Fibroblast of the conjunctiva (primary cell): Measurements from ENCODE around the gene ISM2.
"Not testable (repeated sequence)": the region's sequence is repeated elsewhere in the genome, so short reads cannot be mapped to it uniquely, and the experiment has no call there.

Experiments
- DNase-seq: peaks from one replicate; pipeline ENCODE4 v3.0.0-alpha.2; 2010; ENCODE audit warnings: low read depth

Gene ISM2

GRCh38 chr14:77498120-77498979 is at the start of gene ISM2:
ISM2 (minus strand) TSS chr14:77498816; CDS start chr14:77498793, 23 bp downstream.
- DNase-seq: no peak

- no peak for DNase-seq
These were observed 49.0 kb upstream of the ISM2 start for GRCh38 chr14:77547512-77548180.

GRCh38 chr14:77545171-77545570 is 46.6 kb upstream of the ISM2 start:
- not testable (repeated sequence) for DNase-seq

DNA sequence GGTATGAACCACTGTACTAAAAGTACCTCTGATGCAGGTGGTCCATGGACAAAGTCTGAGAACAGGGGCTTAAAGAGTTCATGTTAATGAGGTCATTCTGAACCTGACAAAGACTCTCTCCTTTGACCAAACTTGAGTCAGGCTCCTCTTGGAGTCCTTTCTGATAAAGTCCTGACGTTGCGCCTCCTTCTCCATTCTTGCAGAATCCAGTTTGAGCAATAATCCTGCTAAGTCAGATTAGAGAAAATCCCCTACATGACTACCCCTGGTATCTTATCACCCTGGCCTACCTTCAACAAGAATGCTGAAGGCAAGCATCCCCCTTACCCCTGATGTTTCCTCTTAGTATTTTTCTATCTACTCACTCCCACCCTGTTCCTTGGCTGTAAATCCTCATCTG is 46.0 kb upstream of the ISM2 start:
- no peak for DNase-seq

GRCh38 chr14:77543637-77544334 is 45.2 kb upstream of the ISM2 start:
- DNase-seq: no peak

- DNase-seq: no peak
These were observed 44.6 kb upstream of the ISM2 start for GRCh38 chr14:77543240-77543551.

DNA sequence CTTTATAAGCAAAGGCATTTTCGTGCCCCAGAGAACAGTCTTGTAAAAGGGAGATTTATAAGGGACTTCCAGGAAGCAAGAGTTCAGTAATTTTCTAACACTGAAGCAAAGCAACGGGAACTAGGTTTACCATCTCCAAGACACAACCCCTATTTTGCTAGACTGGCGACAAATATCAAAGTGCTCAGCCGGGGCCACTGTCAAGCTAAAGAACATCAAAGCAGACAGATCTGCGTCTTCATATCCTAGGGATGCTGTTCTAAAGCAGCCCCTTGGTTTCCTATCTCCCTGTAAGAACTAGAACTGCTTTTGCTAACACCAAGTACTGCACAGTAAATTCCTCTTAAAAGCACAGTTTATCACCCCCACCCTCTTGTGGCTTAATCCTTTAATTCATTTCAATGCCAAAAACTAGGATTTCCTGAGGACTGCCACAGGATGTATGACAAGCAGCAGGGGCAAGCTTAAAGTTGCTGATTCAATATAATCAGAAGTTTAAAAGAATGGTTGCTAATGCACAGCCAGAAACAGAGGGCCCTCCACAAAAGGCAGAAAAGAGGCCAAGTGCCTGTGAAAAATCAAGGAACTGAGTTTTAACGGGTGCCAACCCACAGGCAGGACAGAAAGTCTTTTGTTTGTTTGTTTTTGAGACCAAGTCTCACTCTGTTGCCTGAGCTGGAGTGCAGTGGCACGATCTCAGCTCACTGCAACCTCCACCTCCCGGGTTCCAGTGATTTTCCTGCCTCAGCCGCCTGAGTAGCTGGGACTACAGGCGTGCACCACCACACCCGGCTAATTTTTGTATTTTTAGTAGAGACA is 44.0 kb upstream of the ISM2 start:
- DNase-seq: no peak

DNA sequence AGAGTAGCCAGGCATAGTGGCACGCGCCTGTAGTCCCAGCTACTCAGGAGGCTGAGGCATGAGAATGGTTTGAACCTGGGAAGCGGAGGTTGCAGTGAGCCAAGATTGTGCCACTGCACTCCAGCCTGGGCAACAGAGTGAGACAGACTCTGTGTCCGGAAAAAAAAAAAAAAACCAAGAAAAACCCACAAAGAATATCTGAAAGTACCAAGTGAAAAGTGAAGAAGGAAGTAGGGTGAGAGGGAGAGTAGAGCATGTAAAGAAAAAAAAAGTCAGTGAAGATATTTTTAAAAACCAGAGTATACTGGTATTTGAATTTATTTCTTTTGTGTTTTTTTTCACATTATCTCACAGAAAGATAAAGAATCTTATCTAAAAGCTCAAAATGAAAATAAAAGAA is 43.3 kb upstream of the ISM2 start:
- DNase-seq: no peak

DNA sequence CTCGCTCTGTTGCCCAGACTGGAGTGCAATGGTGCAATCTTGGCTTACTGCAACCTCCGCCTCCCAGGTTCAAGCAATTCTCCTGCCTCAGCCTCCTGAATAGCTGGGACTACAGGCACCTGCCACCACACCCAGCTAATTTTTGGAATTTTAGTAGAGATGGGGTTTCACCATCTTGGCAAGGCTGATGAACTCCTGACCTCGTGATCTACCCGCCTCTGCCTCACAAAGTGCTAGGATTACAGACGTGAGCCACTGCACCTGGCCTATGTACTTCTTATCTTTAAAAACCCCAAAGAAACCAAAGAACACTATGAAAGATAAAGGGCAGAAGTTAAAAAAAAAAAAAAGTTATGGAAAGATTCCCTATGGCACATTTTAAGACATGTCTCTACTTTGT is 38.3 kb upstream of the ISM2 start:
- not testable (repeated sequence) for DNase-seq

GRCh38 chr14:77531071-77531470 is 32.5 kb upstream of the ISM2 start:
- no peak for DNase-seq

- no peak for DNase-seq
These were observed 31.3 kb upstream of the ISM2 start for GRCh38 chr14:77529963-77530362.

DNA sequence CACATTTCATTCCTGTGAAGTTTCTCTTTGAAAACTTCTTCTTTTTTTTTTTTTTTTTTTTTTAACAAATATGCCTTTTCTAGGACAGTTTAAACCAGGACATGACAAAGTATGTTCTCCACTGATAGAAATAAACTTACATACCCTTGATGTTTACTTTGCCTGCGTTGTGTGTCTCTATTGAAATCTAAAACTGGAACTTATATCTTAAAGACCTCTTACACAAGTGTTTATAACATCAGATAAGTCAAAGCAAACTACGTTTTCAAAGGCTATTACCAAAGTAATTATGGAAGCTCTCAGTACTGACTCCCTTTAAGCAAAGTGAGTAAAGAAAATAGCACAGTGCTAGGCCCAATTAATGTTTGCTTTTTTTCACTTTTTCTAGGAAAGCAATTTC is 30.6 kb upstream of the ISM2 start:
- DNase-seq: no peak

DNA sequence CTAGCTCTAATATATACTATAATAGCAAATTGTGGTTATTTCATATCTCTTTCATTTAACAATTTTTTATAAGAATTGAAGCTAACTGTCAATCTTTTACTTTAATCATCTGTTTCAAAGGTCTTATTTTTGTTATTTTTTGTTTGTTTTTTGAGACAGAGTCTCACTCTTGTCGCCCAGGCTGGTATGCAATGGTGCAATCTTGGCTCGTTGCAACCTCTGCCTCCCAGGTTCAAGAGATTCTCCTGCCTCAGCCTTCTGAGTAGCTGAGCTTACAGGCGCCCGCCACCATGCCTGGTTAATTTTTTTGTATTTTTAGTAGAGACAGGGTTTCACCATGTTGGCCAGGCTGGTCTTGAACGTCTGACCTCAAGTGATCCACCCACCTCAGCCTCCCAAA is 30.1 kb upstream of the ISM2 start:
- not testable (repeated sequence) for DNase-seq

DNA sequence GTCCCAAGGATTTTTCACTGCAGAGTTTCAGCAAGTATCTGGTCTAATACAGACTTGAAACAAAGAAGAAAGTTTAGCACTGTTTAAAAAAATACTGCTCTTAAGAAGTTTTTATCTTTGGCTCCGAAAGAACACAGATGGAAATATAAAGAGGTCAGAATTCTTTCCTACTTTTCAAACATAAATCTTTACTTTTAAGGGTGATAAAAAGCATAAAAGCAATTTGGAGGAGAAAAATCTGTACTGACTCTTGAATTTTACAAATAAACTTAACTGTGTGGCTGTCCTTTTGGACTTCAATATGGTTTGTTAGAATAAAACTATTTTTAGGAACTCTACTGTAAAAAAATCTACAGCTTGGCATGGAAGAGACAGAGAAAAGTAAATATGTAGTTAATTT is 27.6 kb upstream of the ISM2 start:
- no peak for DNase-seq

- no peak for DNase-seq
These were observed 25.9 kb upstream of the ISM2 start for GRCh38 chr14:77524536-77524935.

- no peak for DNase-seq
These were observed 24.5 kb upstream of the ISM2 start for GRCh38 chr14:77523109-77523508.

DNA sequence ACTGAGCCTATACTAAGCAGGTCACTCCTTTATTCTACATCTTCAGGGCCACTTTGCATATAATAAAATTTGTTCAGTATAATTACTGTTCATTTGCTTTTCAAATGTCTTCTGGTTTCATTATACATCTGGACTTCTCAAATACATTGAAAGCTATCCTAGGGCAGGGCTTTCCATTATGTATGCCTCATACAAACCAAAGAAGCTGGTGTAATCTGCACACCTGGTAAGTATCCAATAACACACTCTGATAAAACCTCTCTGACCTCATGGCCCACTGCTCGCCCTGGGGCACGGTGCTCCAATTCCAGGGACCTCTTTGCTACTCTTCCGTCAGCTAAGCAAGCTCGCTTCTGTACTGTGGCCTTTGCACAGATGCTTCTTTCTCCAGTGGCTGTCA is 21.9 kb upstream of the ISM2 start:
- DNase-seq: no peak

GRCh38 chr14:77516126-77516525 is 17.5 kb upstream of the ISM2 start:
- no peak for DNase-seq

DNA sequence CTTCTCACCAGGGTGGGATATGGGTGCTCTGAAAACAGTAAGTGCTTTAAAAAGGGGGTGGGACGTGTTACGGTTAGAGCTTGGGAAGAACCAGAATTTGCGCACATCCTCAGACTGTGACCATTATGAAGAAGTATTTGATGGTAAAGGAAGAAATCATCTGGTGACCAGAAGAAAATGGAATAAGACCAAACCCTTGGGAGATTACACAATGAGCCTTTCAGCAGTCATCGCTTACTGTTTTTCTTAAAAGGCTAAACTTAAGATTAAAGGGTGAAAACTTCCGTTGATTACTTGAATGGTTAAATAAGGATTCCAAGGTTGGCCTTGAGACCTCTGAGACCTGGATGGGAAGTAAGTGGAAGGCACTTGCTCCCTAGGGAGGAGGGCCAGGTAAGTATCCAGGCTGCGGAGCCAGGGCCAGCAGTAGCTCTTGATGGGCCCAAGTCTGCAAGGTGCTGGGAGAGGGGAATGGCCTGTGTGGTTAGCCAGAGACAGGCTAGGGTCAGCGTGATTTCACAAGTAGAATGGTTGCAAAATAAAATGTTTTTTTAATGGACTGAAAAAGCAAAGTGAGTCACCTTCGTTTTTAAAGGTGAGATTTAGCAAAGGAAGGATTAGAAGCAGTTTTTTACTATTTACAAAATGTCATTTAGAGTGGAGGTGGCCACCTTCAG is 13.0 kb upstream of the ISM2 start:
- DNase-seq: no peak

DNA sequence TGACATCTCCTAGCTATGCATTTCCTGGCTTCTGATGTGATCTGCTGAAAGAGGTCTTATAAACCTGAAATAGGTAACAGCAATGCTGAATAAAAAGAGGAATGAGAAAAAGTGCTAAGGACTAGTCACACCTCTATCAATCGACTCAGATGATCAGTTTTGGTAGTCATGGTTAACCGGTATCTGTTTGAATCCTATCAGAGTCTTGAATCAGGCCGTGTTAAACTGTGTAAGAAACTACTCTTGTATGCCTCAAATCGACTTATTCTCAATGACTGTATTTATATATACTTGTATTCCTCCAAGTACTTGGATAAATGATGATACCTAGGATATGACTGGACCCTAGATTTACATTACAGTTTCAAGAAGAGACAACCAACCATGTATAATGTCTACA is 10.8 kb upstream of the ISM2 start:
- DNase-seq: no peak

GRCh38 chr14:77508876-77509275 is 10.3 kb upstream of the ISM2 start:
- no peak for DNase-seq

DNA sequence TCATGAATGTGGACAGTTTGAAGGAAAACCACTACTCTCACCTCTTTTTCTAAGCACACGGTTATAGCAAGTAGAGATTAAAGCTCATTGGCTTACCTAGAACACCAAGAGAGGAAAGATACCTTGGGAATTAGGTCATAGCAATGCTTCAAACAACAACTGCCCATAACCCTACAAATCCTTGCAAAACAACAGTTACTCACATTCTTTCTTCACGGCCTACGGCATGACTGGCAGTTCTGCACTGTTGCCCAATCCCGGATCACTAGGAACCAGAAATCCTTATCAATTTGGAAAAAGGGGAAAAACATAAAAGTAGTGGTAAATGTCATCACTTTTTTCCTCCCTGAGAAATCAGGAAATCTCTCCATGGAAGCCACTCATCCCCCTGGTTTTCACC is 9.6 kb upstream of the ISM2 start:
- DNase-seq: no peak
